HCT116 (cell line): ENCODE measurements around the gene PRKCA. TPM values are rescaled to one million over a fixed set of nuclear protein-coding genes. Genes with fewer than 3 reads are reported as not detected.

Source experiments
- ATAC-seq: fragments of 200-7000 bp; cut with Tn5 transposase; 2 replicates; pipeline ENCODE4 v1.9.1; 2020; ENCODE audit warnings: mild to moderate bottlenecking, moderate library complexity
- BruUV-seq: library from RNA; stranded (reverse); fragments of 400-500 nt; replicated peaks from 2 replicates; lab custom pipeline; 2021; lab: Mats Ljungman, UMichigan
- CTCF ChIA-PET: fragments of 300-600 bp; sonication (Branson Sonifier 250); formaldehyde crosslinking; loops from one replicate; lab custom pipeline; 2021; ENCODE audit warnings: antibody characterized with exemption; lab: Charles Lee
- POLR2A ChIA-PET: fragments of 300-600, 350-600 bp; sonication (Branson Sonifier 250); formaldehyde crosslinking; loops from one replicate; lab custom pipeline; 2021; ENCODE audit warnings: antibody characterized with exemption; lab: Charles Lee
- RAD21 ChIA-PET, 2 experiments: fragments of 300-600 bp; sonication (Branson Sonifier 250); formaldehyde crosslinking; loops; one replicate each; lab custom pipeline; 2023; ENCODE audit warnings: low total read pairs in 2 of 2; ENCODE audit not compliant: uncharacterized antibody in 2 of 2, unreplicated experiment in 2 of 2, low non-redundant PET in 1 of 2; lab: Charles Lee
- DNase-seq: peaks from one replicate; pipeline ENCODE4 v3.0.0-alpha.2; 2010; ENCODE audit warnings: low read depth, low spot score
- H2AFZ ChIP-seq: fragments of 200-600 bp; shearing (Covaris generic), sonication (generic); 2 replicates; pipeline ENCODE4 v1.6.1; 2017; ENCODE audit warnings: low read depth, mixed run types, mixed read lengths, antibody characterized with exemption, low read length; ENCODE audit not compliant: poor library complexity, severe bottlenecking
- H3K27ac ChIP-seq: 2 replicates; pipeline ENCODE4 v1.5.1; 2012; ENCODE audit warnings: low read depth, low read length
- H3K27me3 ChIP-seq: fragments of 200-600 bp; sonication (generic); 2 replicates; pipeline ENCODE4 v1.6.1; 2016; ENCODE audit warnings: mixed run types, low read length, mixed read lengths; ENCODE audit not compliant: insufficient read depth
- H3K36me3 ChIP-seq, 2 experiments: fragments of 200-500 bp in 1 of 2; fragments of 200-600 bp in 1 of 2; sonication (Bioruptor generic) in 1 of 2; sonication (generic) in 1 of 2; 2 replicates each; pipeline versions ENCODE4 v1.5.1 to v1.6.1; 2014 to 2016; ENCODE audit warnings: low read length in 2 of 2, inconsistent platforms in 1 of 2, mixed read lengths in 1 of 2, mixed run types in 1 of 2; ENCODE audit not compliant: insufficient read depth in 2 of 2, control insufficient read depth in 1 of 2
- H3K4me1 ChIP-seq, 2 experiments: fragments of 200-600 bp in 1 of 2; sonication (generic) in 1 of 2; 2 replicates each; pipeline versions ENCODE4 v1.5.1 to v1.6.1; 2012 to 2017; ENCODE audit warnings: low read length in 2 of 2, inconsistent platforms in 1 of 2, mild to moderate bottlenecking in 1 of 2, mixed read lengths in 1 of 2, mixed run types in 1 of 2, moderate library complexity in 1 of 2; ENCODE audit not compliant: insufficient read depth in 2 of 2, control insufficient read depth in 1 of 2
- H3K4me2 ChIP-seq: fragments of 200-600 bp; sonication (generic); 2 replicates; pipeline ENCODE4 v1.6.1; 2017; ENCODE audit warnings: mixed run types, low read length, mixed read lengths
- H3K4me3 ChIP-seq, 2 experiments: fragments of 200-600 bp in 1 of 2; sonication (generic) in 1 of 2; replicated peaks in 1 of 2; 2 replicates each; pipeline ENCODE4 v1.5.1; 2011 to 2016; ENCODE audit warnings: low read length in 2 of 2, control low read depth in 1 of 2, low read depth in 1 of 2, mild to moderate bottlenecking in 1 of 2, mixed read lengths in 1 of 2, mixed run types in 1 of 2
- H3K79me2 ChIP-seq: fragments of 200-600 bp; sonication (generic); 2 replicates; pipeline ENCODE4 v1.6.1; 2017; ENCODE audit warnings: mild to moderate bottlenecking, mixed run types, low read length, moderate library complexity, mixed read lengths; ENCODE audit not compliant: insufficient read depth
- H3K9ac ChIP-seq: fragments of 200-600 bp; sonication (generic); 2 replicates; pipeline ENCODE4 v1.6.1; 2016; ENCODE audit warnings: low read length, mixed read lengths
- H3K9me2 ChIP-seq: fragments of 200-600 bp; sonication (generic), shearing (Covaris generic); 2 replicates; pipeline ENCODE4 v1.6.1; 2017; ENCODE audit warnings: mixed run types, mild to moderate bottlenecking, moderate library complexity; ENCODE audit not compliant: insufficient read depth
- H3K9me3 ChIP-seq, 2 experiments: fragments of 200-500 bp in 1 of 2; fragments of 200-600 bp in 1 of 2; sonication (Bioruptor generic) in 1 of 2; sonication (generic) in 1 of 2; 2 replicates each; pipeline ENCODE4 v1.6.1; 2014 to 2017; ENCODE audit warnings: low read length in 2 of 2, mixed read lengths in 2 of 2, inconsistent platforms in 1 of 2, low read depth in 1 of 2, mild to moderate bottlenecking in 1 of 2, mixed run types in 1 of 2, moderate library complexity in 1 of 2; ENCODE audit not compliant: control insufficient read depth in 1 of 2, insufficient read depth in 1 of 2
- H4K20me1 ChIP-seq: fragments of 200-600 bp; sonication (generic), shearing (Covaris generic); 2 replicates; pipeline ENCODE4 v1.6.1; 2017; ENCODE audit warnings: mixed run types, mild to moderate bottlenecking, moderate library complexity; ENCODE audit not compliant: insufficient read depth
- EGR1 ChIP-seq: IDR thresholded peaks from 2 replicates; pipeline ENCODE4 v1.6.1; 2012; ENCODE audit warnings: low read depth
- ELF1 ChIP-seq: IDR thresholded peaks from 2 replicates; pipeline ENCODE4 v1.6.1; 2012; ENCODE audit warnings: low read depth, borderline replicate concordance
- EZH2 ChIP-seq: fragments of 200-600 bp; sonication (generic); IDR thresholded peaks from 2 replicates; pipeline ENCODE4 v1.6.1; 2017; ENCODE audit warnings: antibody characterized with exemption, mixed run types
- MAX ChIP-seq: IDR thresholded peaks from 2 replicates; pipeline ENCODE4 v1.6.1; 2012
- POLR2A ChIP-seq: IDR thresholded peaks from 2 replicates; pipeline ENCODE4 v1.7.0; 2011; ENCODE audit warnings: borderline replicate concordance; ENCODE audit not compliant: insufficient read depth, insufficient read length; ENCODE audit errors: extremely low read depth
- RAD21 ChIP-seq: IDR thresholded peaks from 2 replicates; pipeline ENCODE4 v1.6.1; 2012; ENCODE audit warnings: low read depth, mild to moderate bottlenecking
- SRF ChIP-seq: IDR thresholded peaks from 2 replicates; pipeline ENCODE4 v1.6.1; 2012; ENCODE audit warnings: low read depth
- TCF7L2 ChIP-seq: IDR thresholded peaks from 2 replicates; pipeline ENCODE4 v1.7.0; 2011; ENCODE audit warnings: borderline replicate concordance, inconsistent platforms; ENCODE audit not compliant: insufficient read depth, insufficient read length; ENCODE audit errors: extremely low read depth
- intact Hi-C: fragments of 100-400 bp; cut with micrococcal nuclease; formaldehyde crosslinking; loops from 2 replicates; pipeline ENCODE4 v1.10.0; 2022
- total RNA-seq: library from RNA; stranded (reverse); gene quantifications from one replicate; pipeline ENCODE4 v1.2.1, GENCODE V29; 2021; ENCODE audit not compliant: unreplicated experiment
- TF ChIP-seq, protein P1 (sequence below), 3 experiments: fragments of 200-600 bp in 1 of 3; sonication (generic) in 1 of 3; IDR thresholded peaks in 2 of 3; conservative IDR thresholded peaks in 1 of 3; 2 replicates each; pipeline ENCODE4 v1.5.1; 2012 to 2017; ENCODE audit warnings: low read depth in 2 of 3, low read length in 2 of 3, antibody characterized with exemption in 1 of 3, borderline replicate concordance in 1 of 3, control low read depth in 1 of 3, mild to moderate bottlenecking in 1 of 3, mixed read lengths in 1 of 3, mixed run types in 1 of 3, moderate library complexity in 1 of 3; ENCODE audit not compliant: insufficient read depth in 1 of 3
- TF ChIP-seq, protein P2 (sequence below): IDR thresholded peaks from 2 replicates; pipeline ENCODE4 v1.6.1; 2011; ENCODE audit warnings: mild to moderate bottlenecking, low read length, moderate library complexity; ENCODE audit not compliant: insufficient replicate concordance; ENCODE audit errors: extremely low read depth

PRKCA gene
- total RNA-seq, 1 experiment from 2014 or later = 18.8 TPM

GRCh38 chr17:66260688-66261087, 41.7 kb upstream of the PRKCA start:
- no peaks in the 10 kb centered on the region for H3K79me2 ChIP-seq
- no peak overlapping the region for H3K9ac ChIP-seq
- no peak for DNase-seq
- H3K27ac ChIP-seq = no peak overlapping the region
- no peak overlapping the region for H3K4me3 ChIP-seq
- POLR2A ChIA-PET = no interaction called here
- BruUV-seq = no TSS peak
- intact Hi-C loops = no loop called here
- H3K27me3 ChIP-seq = no peaks in the 10 kb centered on the region; the same call in 1 of the 2 replicates
- no peaks in the 10 kb centered on the region for H3K9me3 ChIP-seq
- H2AFZ ChIP-seq = no peak overlapping the region
- no peaks in the 10 kb centered on the region for H3K9me2 ChIP-seq
- CTCF ChIA-PET = no interaction called here
- RAD21 ChIA-PET = interaction anchor here in 1 of 2 experiments (0.7 kb wide), 1 partner anchor 67 kb away, joined by 4 read pairs; no protein-coding TSS in a partner anchor
- no peak overlapping the region for H3K4me2 ChIP-seq
- H3K36me3 ChIP-seq = no peaks in the 10 kb centered on the region
- no peaks in the 10 kb centered on the region for H3K4me1 ChIP-seq
- no peaks in the 10 kb centered on the region for H4K20me1 ChIP-seq
- no peak for TF ChIP-seq RAD21
- TF ChIP-seq, protein P1, sequence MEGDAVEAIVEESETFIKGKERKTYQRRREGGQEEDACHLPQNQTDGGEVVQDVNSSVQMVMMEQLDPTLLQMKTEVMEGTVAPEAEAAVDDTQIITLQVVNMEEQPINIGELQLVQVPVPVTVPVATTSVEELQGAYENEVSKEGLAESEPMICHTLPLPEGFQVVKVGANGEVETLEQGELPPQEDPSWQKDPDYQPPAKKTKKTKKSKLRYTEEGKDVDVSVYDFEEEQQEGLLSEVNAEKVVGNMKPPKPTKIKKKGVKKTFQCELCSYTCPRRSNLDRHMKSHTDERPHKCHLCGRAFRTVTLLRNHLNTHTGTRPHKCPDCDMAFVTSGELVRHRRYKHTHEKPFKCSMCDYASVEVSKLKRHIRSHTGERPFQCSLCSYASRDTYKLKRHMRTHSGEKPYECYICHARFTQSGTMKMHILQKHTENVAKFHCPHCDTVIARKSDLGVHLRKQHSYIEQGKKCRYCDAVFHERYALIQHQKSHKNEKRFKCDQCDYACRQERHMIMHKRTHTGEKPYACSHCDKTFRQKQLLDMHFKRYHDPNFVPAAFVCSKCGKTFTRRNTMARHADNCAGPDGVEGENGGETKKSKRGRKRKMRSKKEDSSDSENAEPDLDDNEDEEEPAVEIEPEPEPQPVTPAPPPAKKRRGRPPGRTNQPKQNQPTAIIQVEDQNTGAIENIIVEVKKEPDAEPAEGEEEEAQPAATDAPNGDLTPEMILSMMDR (IDR thresholded peaks at IDR 0.05 in 2 of 3, conservative IDR thresholded peaks at IDR 0.05 in 1 of 3; ENCODE audit: borderline replicate concordance in 1 of 3, insufficient read depth in 1 of 3, low read depth in 2 of 3, low read length in 2 of 3) = no peak
- no peak for TF ChIP-seq MAX
- no peak for TF ChIP-seq ELF1
- TF ChIP-seq, protein P2, sequence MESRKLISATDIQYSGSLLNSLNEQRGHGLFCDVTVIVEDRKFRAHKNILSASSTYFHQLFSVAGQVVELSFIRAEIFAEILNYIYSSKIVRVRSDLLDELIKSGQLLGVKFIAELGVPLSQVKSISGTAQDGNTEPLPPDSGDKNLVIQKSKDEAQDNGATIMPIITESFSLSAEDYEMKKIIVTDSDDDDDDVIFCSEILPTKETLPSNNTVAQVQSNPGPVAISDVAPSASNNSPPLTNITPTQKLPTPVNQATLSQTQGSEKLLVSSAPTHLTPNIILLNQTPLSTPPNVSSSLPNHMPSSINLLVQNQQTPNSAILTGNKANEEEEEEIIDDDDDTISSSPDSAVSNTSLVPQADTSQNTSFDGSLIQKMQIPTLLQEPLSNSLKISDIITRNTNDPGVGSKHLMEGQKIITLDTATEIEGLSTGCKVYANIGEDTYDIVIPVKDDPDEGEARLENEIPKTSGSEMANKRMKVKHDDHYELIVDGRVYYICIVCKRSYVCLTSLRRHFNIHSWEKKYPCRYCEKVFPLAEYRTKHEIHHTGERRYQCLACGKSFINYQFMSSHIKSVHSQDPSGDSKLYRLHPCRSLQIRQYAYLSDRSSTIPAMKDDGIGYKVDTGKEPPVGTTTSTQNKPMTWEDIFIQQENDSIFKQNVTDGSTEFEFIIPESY = no peak
- no peak for TF ChIP-seq POLR2A
- no peak for TF ChIP-seq EGR1
- no peak for TF ChIP-seq TCF7L2
- TF ChIP-seq EZH2 = no peak
- TF ChIP-seq SRF = no peak
- ATAC-seq = no peak
